Thyroid gland (tissue), 4 donors: ENCODE data around the gene ANGPTL4. TPM values are rescaled to one million over a fixed set of nuclear protein-coding genes. Genes with fewer than 3 reads are reported as not detected.

Experiments
- DNase-seq, 2 donors: peaks; one replicate each; pipeline ENCODE4 v3.0.0-alpha.2; 2019
- H3K27ac ChIP-seq, 3 donors: fragments of 200-600 bp; sonication (generic); 1 replicate in 2 of 3; 2 replicates in 1 of 3; pipeline ENCODE4 v1.5.1; 2016 to 2019; ENCODE audit warnings: mild to moderate bottlenecking in 1 of 3, moderate library complexity in 1 of 3
- H3K27me3 ChIP-seq: fragments of 200-600 bp; sonication (generic); one replicate; pipeline ENCODE4 v1.5.1; 2019
- H3K36me3 ChIP-seq, 2 donors: fragments of 200-600 bp; sonication (generic); one replicate each; pipeline ENCODE4 v1.5.1; 2016 to 2019
- H3K4me1 ChIP-seq, 2 donors: fragments of 200-600 bp; sonication (generic); one replicate each; pipeline ENCODE4 v1.5.1; 2017 to 2019
- H3K4me3 ChIP-seq, 3 donors: fragments of 200-600 bp; sonication (generic); replicated peaks in 1 of 3; 1 replicate in 2 of 3; 2 replicates in 1 of 3; pipeline ENCODE4 v1.5.1; 2016; ENCODE audit warnings: mild to moderate bottlenecking in 1 of 3
- H3K9me3 ChIP-seq: fragments of 200-600 bp; sonication (generic); one replicate; pipeline ENCODE4 v1.5.1; 2017
- CTCF ChIP-seq, 6 experiments: fragments of 200-600 bp in 3 of 6; fragments of 450-650 bp in 3 of 6; sonication (generic) in 3 of 6; IDR thresholded peaks; one replicate each; pipeline ENCODE4 v1.5.1; 2016 to 2019; ENCODE audit warnings: antibody characterized with exemption in 6 of 6, mild to moderate bottlenecking in 2 of 6, inconsistent platforms in 1 of 6, moderate library complexity in 1 of 6
- POLR2A ChIP-seq, 2 donors: fragments of 450-650 bp; IDR thresholded peaks; one replicate each; pipeline ENCODE4 v1.6.1; 2017; ENCODE audit warnings: antibody characterized with exemption in 2 of 2, mild to moderate bottlenecking in 2 of 2, moderate library complexity in 1 of 2
- WGBS, 2 donors: methylation state at CpG; one replicate each; pipeline ENCODE4 v1.1.5; 2017; 5-methylcytosine and 5-hydroxymethylcytosine counted together
- intact Hi-C: fragments of 100-400 bp; cut with DNase I; formaldehyde crosslinking; loops from one replicate; pipeline ENCODE4 v1.15.1; 2023
- total RNA-seq, 4 donors: library from RNA; depleted of rRNA; stranded (reverse); fragments of >200 nt; gene quantifications; one replicate each; pipeline ENCODE4 v1.2.3, GENCODE V29; 2016

Gene ANGPTL4
- total RNA-seq, 4 donors from 2014 or later: 19.9 to 99.8 (median 46.6) TPM

- Histone ChIP-seq H3K4me1 (peaks cover 61 to 65% of the 10 kb centered on the region in 2 donors), H3K9me3 (no peaks in the 10 kb centered on the region), H3K4me3 (peak overlapping the region in 1 of 3 donors; percentile 100), H3K27me3 (no peaks in the 10 kb centered on the region), H3K36me3 (no peaks in the 10 kb centered on the region), H3K27ac (peak overlapping the region; percentile 100)
- DNase-seq: peak in 1 of 2 donors; percentile 63
- no peak for TF ChIP-seq CTCF (IDR thresholded peaks at IDR 0.05)
- TF ChIP-seq POLR2A (IDR thresholded peaks at IDR 0.05): no peak
- 43 to 62% methylated on average over 14 to 15 of the region's 23 CpGs for WGBS, 2 donors
- intact Hi-C loops: no loop called here
Measured at GRCh38 chr19:8391198-8392016, 27.5 kb downstream of the ANGPTL4 start.

GRCh38 chr19:8392017-8392591, 28.1 kb downstream of the ANGPTL4 start:
- H3K36me3 ChIP-seq: no peaks in the 10 kb centered on the region
- peak overlapping the region in 1 of 3 donors; percentile 100 for H3K4me3 ChIP-seq
- H3K9me3 ChIP-seq: no peaks in the 10 kb centered on the region
- H3K27me3 ChIP-seq: no peaks in the 10 kb centered on the region
- peak; percentile 82 to 89 for DNase-seq
- TF ChIP-seq POLR2A (IDR thresholded peaks at IDR 0.05): peak in 1 of 2 donors; percentile 44
- TF ChIP-seq CTCF (IDR thresholded peaks at IDR 0.05): peak in 2 of 6 experiments; percentile 5 to 16
- peak overlapping the region; percentile 100 for H3K27ac ChIP-seq
- H3K4me1 ChIP-seq: peaks cover 68 to 69% of the 10 kb centered on the region in 2 donors
- intact Hi-C loops: no loop called here
- WGBS, 2 donors: 20 to 24% methylated on average over 11 of the region's 11 CpGs

- intact Hi-C loops: no loop called here
- 62 to 69% methylated on average over 4 to 5 of the region's 8 CpGs for WGBS, 2 donors
- Histone ChIP-seq H3K36me3 (no peaks in the 10 kb centered on the region), H3K4me3 (no peak overlapping the region), H3K27me3 (no peaks in the 10 kb centered on the region), H3K4me1 (peaks cover 79 to 81% of the 10 kb centered on the region in 2 donors), H3K9me3 (no peaks in the 10 kb centered on the region), H3K27ac (peak overlapping the region; percentile 100)
- no peak for DNase-seq
- no peak for TF ChIP-seq CTCF (IDR thresholded peaks at IDR 0.05)
- TF ChIP-seq POLR2A (IDR thresholded peaks at IDR 0.05): no peak
Measured at GRCh38 chr19:8393192-8393870, 29.4 kb downstream of the ANGPTL4 start.

- no peak for TF ChIP-seq CTCF (IDR thresholded peaks at IDR 0.05)
- TF ChIP-seq POLR2A (IDR thresholded peaks at IDR 0.05): no peak
- intact Hi-C loops: no loop called here
- peak; percentile 55 to 64 for DNase-seq
- Histone ChIP-seq H3K4me3 (no peak overlapping the region), H3K27me3 (no peaks in the 10 kb centered on the region), H3K27ac (peak overlapping the region; percentile 100), H3K9me3 (no peaks in the 10 kb centered on the region), H3K36me3 (no peaks in the 10 kb centered on the region), H3K4me1 (peaks cover 82 to 86% of the 10 kb centered on the region in 2 donors)
- 63 to 75% methylated on average over 4 to 5 of the region's 8 CpGs for WGBS, 2 donors
Measured at GRCh38 chr19:8393871-8394250, 29.9 kb downstream of the ANGPTL4 start.
